HG02763 (cell line): ENCODE results near the gene ARL16.
"Not testable (repeated sequence)": the region's sequence is repeated elsewhere in the genome, so short reads cannot be mapped to it uniquely, and the experiment has no call there.

Experiments used
- ATAC-seq: cut with Tn5 transposase; IDR thresholded peaks from one replicate; pipeline ENCODE4 v1.9.1; 2021; ENCODE audit warnings: mild to moderate bottlenecking, moderate library complexity; ENCODE audit not compliant: unreplicated experiment

Gene ARL16

DNA sequence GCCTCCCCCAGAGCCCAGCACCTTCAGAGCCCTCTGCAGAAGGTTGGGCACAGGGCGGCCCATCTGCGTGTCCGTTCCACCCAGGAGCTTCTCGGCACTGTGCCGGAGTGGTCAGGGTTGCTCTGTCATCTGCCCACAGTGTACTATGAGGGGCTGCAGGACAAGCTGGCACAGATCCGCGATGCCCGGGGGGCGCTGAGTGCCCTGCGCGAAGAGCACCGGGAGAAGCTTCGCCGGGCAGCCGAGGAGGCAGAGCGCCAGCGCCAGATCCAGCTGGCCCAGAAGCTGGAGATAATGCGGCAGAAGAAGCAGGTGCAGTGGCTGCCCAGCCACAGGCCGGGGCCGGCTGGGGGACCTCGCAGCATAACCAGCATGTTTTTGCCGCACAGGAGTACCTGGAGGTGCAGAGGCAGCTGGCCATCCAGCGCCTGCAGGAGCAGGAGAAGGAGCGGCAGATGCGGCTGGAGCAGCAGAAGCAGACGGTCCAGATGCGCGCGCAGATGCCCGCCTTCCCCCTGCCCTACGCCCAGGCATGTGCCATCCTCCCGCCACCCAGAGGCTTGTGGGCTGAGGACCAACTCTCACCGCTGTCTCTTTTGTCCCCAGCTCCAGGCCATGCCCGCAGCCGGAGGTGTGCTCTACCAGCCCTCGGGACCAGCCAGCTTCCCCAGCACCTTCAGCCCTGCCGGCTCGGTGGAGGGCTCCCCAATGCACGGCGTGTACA is 12.8 kb upstream of the ARL16 start:
- ATAC-seq, result no peak

DNA sequence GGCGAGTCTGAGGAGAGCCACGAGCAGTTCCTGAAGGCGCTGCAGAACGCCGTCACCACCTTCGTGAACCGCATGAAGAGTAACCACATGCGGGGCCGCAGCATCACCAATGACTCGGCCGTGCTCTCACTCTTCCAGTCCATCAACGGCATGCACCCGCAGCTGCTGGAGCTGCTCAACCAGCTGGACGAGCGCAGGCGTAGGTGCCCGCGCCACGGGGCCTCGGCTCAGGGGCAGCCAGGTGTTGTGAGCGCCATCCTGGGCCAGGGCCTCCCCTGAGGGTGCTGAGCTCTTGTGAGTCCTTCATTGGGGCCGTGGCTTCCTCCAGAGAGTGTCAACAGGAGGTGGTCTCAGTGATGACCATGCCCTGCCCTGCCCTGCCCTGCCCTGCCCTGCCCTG is 12.2 kb upstream of the ARL16 start:
- no peak for ATAC-seq

GRCh38 chr17:81695211-81695610 is 11.6 kb upstream of the ARL16 start:
- ATAC-seq, result no peak

DNA sequence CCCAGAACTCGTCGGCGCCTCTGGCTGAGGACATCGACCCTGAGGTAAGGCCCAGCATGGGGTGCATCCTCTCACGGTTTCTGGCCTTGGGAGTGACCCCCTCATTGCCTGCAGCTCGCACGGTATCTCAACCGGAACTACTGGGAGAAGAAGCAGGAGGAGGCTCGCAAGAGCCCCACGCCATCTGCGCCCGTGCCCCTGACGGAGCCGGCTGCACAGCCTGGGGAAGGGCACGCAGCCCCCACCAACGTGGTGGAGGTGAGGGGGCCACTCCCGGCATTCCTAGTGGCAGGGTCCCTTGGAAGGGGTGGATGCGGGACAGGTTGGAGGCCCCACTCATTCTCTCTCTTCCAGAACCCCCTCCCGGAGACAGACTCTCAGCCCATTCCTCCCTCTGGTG is 11.2 kb upstream of the ARL16 start:
- no peak for ATAC-seq

DNA sequence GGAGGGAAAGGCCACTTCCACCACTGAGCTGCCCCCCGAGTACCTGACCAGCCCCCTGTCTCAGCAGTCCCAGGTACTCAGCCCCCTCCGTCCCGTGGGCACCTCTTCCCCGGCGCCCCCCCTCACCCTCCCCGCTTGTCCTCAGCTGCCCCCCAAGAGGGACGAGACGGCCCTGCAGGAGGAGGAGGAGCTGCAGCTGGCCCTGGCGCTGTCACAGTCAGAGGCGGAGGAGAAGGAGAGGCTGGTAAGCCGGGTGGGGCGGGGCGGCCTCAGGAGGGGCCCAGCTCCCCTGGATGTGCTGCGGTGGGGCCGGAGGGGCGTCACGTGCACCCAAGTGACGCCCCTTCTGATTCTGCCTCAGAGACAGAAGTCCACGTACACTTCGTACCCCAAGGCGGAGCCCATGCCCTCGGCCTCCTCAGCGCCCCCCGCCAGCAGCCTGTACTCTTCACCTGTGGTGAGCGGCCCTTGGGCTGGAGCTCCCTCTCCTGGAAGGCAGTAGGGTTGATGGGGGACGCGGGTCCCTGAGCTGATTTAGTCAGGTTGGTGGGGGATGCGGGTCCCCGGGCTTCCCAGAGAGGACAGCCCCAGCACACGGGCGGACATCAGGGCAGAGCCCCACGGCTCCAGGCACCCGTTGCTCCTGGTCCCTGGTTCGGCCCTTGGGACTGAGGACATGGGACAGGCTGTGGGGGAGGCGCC is 10.1 kb upstream of the ARL16 start:
- ATAC-seq, result no peak

DNA sequence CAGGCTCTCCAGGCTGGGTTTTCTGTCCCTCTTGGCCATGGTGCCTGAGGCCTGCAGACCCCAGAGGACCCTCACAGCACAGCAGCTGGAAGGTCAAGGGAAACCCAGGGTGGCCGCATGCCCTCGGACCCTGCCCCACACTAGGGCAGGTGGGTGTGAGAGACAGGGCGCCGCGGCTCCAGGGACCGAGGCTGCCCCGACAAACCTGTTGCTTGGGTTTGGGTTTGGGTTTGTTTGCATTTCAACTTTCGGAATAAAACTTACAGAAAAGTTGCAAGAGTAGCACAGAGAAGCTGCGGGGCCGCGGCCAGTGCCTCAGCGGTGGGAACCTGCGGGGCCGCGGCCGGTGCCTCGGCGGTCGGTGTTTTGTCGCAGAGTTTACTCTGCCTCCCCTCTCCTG is 8.0 kb upstream of the ARL16 start:
- no peak for ATAC-seq

DNA sequence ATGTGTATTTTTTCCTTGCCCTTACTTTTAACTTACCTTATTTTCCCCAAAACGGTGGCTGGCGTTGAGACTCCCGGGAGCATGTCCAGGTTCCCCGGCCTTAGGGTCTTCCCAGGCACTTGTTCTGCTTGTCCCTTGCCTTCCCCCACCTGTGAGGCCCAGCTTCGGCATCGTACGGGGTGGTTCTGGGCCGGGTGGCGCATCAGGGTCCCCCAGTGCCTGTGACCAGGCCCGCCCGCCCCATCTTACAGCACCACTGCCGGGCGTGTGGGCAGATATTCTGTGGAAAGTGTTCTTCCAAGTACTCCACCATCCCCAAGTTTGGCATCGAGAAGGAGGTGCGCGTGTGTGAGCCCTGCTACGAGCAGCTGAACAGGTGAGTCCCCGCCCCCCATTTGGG is 7.6 kb upstream of the ARL16 start:
- ATAC-seq, result no peak

GRCh38 chr17:81690549-81690948 is 7.0 kb upstream of the ARL16 start:
- ATAC-seq, result no peak

DNA sequence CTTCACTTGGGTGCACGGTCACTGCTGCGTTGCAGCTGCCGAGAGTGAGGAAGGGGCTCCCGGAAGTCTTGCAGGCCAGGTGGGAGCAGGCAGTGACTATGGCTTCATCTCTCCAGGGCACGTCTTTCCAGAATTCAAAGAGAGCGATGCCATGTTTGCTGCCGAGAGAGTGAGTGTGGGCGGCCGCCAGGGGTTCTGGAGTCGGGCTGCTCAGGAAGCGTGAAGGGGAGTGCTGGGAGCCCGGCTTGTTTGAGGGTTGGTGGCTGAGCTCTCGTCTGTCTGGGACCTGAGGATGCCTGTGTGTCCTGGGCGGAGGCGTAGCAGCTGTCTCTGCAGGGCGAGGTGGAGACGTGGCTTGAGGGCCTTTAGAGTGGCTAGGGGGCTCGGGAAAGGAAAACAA is 6.5 kb upstream of the ARL16 start:
- ATAC-seq, result no peak

DNA sequence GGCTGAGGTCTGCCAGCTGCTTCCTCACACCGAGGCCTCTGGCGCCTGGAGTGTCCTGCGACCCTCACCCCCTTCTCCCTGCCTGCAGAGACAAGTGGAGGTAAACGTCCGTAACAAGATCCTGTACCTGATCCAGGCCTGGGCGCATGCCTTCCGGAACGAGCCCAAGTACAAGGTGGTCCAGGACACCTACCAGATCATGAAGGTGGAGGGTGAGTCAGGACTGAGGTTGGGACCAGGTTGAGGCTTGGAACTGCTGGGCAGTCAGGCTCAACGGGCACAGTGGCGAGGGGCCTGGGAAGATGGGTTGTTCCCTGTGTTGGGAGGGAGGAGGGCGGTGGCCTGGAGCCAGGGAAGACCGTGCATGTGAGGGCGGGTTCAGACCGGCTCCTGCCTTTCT is 5.0 kb upstream of the ARL16 start:
- no peak for ATAC-seq

GRCh38 chr17:81687770-81688541 is 4.4 kb upstream of the ARL16 start:
- ATAC-seq, result no peak

GRCh38 chr17:81686614-81687013 is 3.0 kb upstream of the ARL16 start:
- ATAC-seq, result no peak

DNA sequence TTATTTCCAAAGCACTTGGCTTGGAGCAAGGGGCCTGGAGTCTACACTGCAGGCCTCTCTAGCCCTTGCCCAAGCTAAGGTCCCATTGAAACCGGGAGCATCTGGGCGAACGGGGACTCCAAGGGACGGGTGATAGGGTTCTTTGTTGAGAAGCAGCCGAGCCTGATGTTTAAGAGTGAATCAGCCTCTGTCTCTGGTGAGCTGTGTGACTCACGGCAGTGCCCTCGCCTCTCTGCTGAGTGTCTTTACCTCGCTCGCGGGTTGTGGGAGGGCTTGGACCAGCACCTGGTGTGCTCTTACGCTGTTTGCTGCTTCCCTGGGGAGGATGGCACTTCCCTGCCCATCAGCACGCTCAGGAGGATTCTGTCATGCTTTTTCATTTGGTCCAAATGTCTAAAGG is 1.5 kb upstream of the ARL16 start:
- ATAC-seq, result no peak

- ATAC-seq, result no peak
Observed at GRCh38 chr17:81684442-81684911, 880 bp upstream of the ARL16 start.

DNA sequence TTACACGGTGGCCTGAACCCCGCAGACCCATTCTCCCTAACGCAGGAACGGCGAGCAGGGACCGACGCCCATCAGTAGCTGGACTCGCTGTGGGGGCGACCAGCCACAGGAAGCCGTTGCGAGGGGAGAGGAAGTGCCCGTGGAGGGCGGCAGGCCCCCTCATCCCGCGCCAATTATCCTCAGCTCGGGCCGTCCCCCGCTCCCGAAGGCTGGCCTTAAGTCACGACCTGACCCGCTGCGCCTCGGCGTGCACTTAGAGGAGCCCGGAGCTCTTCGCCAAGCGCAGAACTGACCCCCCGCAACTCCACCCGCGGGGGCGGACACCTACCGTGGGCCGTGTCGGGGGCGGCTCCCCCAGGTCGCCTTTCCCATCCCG is 401 bp downstream of the ARL16 start:
- no peak for ATAC-seq

GRCh38 chr17:81682565-81683207 is 911 bp downstream of the ARL16 start:
- ATAC-seq, result no peak

- ATAC-seq, result no peak
Observed at GRCh38 chr17:81681672-81682071, 1.9 kb downstream of the ARL16 start.

GRCh38 chr17:81680150-81680549 is 3.4 kb downstream of the ARL16 start:
- ATAC-seq, result no peak

GRCh38 chr17:81676906-81677305 is 6.7 kb downstream of the ARL16 start:
- no peak for ATAC-seq

GRCh38 chr17:81675515-81676221 is 7.9 kb downstream of the ARL16 start:
- not testable (repeated sequence) for ATAC-seq
